NCI-H1105 treated with DMSO at 0.1 percent for 48 hours (cell line): Measurements from ENCODE around the gene LGALS16.
A peak's percentile ranks its signal among the peaks of the same experiment; 100 is the strongest.
"Not testable (repeated sequence)": the region's sequence is repeated elsewhere in the genome, so short reads cannot be mapped to it uniquely, and the experiment has no call there.

ENCODE experiments used
- DNase-seq: peaks from one replicate; lab custom pipeline; 2025; lab: John Stamatoyannopoulos, UW

Gene LGALS16

GRCh38 chr19:39655613-39656012, at the start of gene LGALS16:
LGALS16 (plus strand) TSS chr19:39655913; CDS start chr19:39655962, 49 bp downstream.
- DNase-seq = no peak

- DNase-seq = no peak
Measured at GRCh38 chr19:39607021-39607420, 48.7 kb upstream of the LGALS16 start.

- DNase-seq = no peak
Measured at GRCh38 chr19:39607561-39607960, 48.2 kb upstream of the LGALS16 start.

- DNase-seq = no peak
Measured at GRCh38 chr19:39613597-39613996, 42.1 kb upstream of the LGALS16 start.

- no peak for DNase-seq
Measured at GRCh38 chr19:39617745-39618144, 38.0 kb upstream of the LGALS16 start.

- no peak for DNase-seq
Measured at GRCh38 chr19:39623946-39624345, 31.8 kb upstream of the LGALS16 start.

GRCh38 chr19:39627631-39628030, 28.1 kb upstream of the LGALS16 start:
- DNase-seq = peak; percentile 0

- DNase-seq = no peak
Measured at GRCh38 chr19:39631178-39631577, 24.5 kb upstream of the LGALS16 start.

GRCh38 chr19:39631626-39632025, 24.1 kb upstream of the LGALS16 start:
- no peak for DNase-seq

GRCh38 chr19:39637891-39638290, 17.8 kb upstream of the LGALS16 start:
- no peak for DNase-seq

GRCh38 chr19:39641773-39642172, 13.9 kb upstream of the LGALS16 start:
- DNase-seq = no peak

- DNase-seq = no peak
Measured at GRCh38 chr19:39643591-39643990, 12.1 kb upstream of the LGALS16 start.

- DNase-seq = no peak
Measured at GRCh38 chr19:39645800-39646411, 9.8 kb upstream of the LGALS16 start.

GRCh38 chr19:39647918-39648317, 7.8 kb upstream of the LGALS16 start:
- no peak for DNase-seq

- DNase-seq = no peak
Measured at GRCh38 chr19:39659791-39660190, 4.1 kb downstream of the LGALS16 start.

GRCh38 chr19:39660661-39661060, 4.9 kb downstream of the LGALS16 start:
- no peak for DNase-seq

- no peak for DNase-seq
Measured at GRCh38 chr19:39661565-39661964, 5.9 kb downstream of the LGALS16 start.

- not testable (repeated sequence) for DNase-seq
Measured at GRCh38 chr19:39669860-39670259, 14.1 kb downstream of the LGALS16 start.

GRCh38 chr19:39670998-39671397, 15.3 kb downstream of the LGALS16 start:
- DNase-seq = no peak

- peak; percentile 58 for DNase-seq
Measured at GRCh38 chr19:39671739-39672363, 16.1 kb downstream of the LGALS16 start.

GRCh38 chr19:39672473-39672872, 16.8 kb downstream of the LGALS16 start:
- DNase-seq = no peak

- DNase-seq = peak; percentile 2
Measured at GRCh38 chr19:39673862-39674261, 18.1 kb downstream of the LGALS16 start.

GRCh38 chr19:39676004-39676403, 20.3 kb downstream of the LGALS16 start:
- no peak for DNase-seq
